Ovary (tissue), 3 donors: ENCODE results near the gene LIPM.

Source experiments
- CTCF ChIP-seq, 3 donors: fragments of 450-650 bp in 2 of 3; fragments of 200-600 bp in 1 of 3; IDR thresholded peaks; one replicate each; pipeline versions ENCODE4 v1.5.1 to v1.8.0; 2016 to 2022; ENCODE audit warnings: antibody characterized with exemption in 3 of 3, mild to moderate bottlenecking in 1 of 3
- EP300 ChIP-seq: sonication (generic); formaldehyde crosslinking; IDR thresholded peaks from one replicate; pipeline ENCODE4 v1.6.1; 2017; ENCODE audit warnings: antibody characterized with exemption
- donor health status: DM: no; HTN: no; CAD: no.

GRCh38 chr10:88840881-88841280 lies 38.4 kb downstream of the LIPM start:
- TF ChIP-seq EP300 = no peak
- TF ChIP-seq CTCF (IDR thresholded peaks at IDR 0.05) = no peak
